ENCODE results near the gene DSN1. TPM values are rescaled to one million over a fixed set of nuclear protein-coding genes. Genes with fewer than 3 reads are reported as not detected.

The DSN1 gene
- total and polyA plus RNA-seq, 4 donors, result 3.5 to 14.6 (median 5.1) TPM

DNA sequence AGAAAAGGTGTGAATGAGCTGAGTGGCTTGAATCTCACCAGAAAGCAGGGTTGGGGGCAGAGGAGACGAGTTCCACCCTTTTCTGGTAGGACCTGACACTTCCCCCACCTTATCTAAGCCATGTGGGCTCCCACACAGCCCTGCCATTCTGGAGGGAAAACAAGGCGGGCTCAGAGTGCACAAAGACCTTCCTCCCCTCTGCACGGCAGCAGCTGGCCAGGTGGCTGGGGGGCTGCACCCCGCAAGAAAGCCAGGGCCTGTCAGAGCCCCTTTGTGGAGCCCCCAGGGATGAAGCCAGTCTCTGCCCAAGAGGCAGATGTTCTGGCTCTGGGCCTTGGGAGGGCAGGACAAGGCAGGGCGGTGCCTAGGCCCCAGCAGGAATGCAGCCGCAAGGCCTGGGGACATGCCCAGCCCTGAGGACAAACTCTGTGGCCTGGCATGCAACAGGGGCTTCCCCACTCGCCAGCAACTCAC lies 48.4 kb upstream of the DSN1 start:
- Histone ChIP-seq H3K9ac (ENCODE audit: low read depth in 1 of 2, low read length in 2 of 2) (no peak overlapping the region), H3K36me3 (ENCODE audit: control insufficient read depth in 4 of 4, insufficient read depth in 3 of 4, low read depth in 1 of 4, low read length in 3 of 4) (no peaks in the 10 kb centered on the region), H3K9me3 (ENCODE audit: control insufficient read depth in 4 of 4, low read length in 3 of 4) (no peaks in the 10 kb centered on the region), H3K4me3 (ENCODE audit: low read depth in 1 of 3, low read length in 3 of 3) (no peak overlapping the region), H3K27me3 (ENCODE audit: control insufficient read depth in 4 of 4, insufficient read depth in 4 of 4, low read length in 3 of 4) (no peaks in the 10 kb centered on the region), H3K27ac (ENCODE audit: low read depth in 1 of 2, low read length in 2 of 2) (no peak overlapping the region), H3K4me1 (ENCODE audit: control insufficient read depth in 4 of 4, insufficient read depth in 4 of 4, low read length in 3 of 4) (no peaks in the 10 kb centered on the region)
- no peak for TF ChIP-seq JUND (IDR thresholded peaks at IDR 0.05)
- no peak for DNase-seq (ENCODE audit: low spot score)
- WGBS, result 92% methylated on average over 7 of the region's 7 CpGs

DNA sequence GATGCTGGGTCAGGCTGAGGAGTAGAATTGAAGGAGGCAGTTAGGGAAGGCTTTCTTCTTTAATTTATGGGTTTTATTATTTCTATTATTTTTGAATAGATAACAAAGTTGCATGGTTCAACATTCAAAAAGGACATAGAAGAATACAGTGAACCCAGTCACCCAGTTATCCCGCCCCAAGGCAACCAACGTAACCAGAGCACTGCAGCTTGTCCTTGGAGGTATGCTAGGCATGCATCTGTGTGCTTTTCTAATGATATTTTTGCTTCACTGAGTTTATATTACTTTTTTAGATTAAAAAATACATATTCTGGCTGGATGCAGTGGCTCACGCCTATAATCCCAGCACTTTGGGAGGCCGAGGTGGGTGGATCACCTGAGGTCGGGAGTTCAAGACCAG lies 47.4 kb upstream of the DSN1 start:
- no peak overlapping the region for H3K27ac ChIP-seq (ENCODE audit: low read depth in 1 of 2, low read length in 2 of 2)
- H3K9me3 ChIP-seq (ENCODE audit: control insufficient read depth in 4 of 4, low read length in 3 of 4), result no peaks in the 10 kb centered on the region
- no peaks in the 10 kb centered on the region for H3K36me3 ChIP-seq (ENCODE audit: control insufficient read depth in 4 of 4, insufficient read depth in 3 of 4, low read depth in 1 of 4, low read length in 3 of 4)
- TF ChIP-seq EGR1 (IDR thresholded peaks at IDR 0.05; ENCODE audit: low read depth in 2 of 2) (no peak), JUND (IDR thresholded peaks at IDR 0.05) (no peak), GABPA (IDR thresholded peaks at IDR 0.05 in 1 of 2, conservative IDR thresholded peaks at IDR 0.05 in 1 of 2) (no peak), RXRA (IDR thresholded peaks at IDR 0.05) (no peak), SP1 (IDR thresholded peaks at IDR 0.05) (no peak), TAF1 (conservative IDR thresholded peaks at IDR 0.05) (no peak), FOXA2 (IDR thresholded peaks at IDR 0.05) (no peak), RAD21 (IDR thresholded peaks at IDR 0.05) (no peak), NR2F2 (IDR thresholded peaks at IDR 0.05) (no peak)
- TF ChIP-seq, protein P1, sequence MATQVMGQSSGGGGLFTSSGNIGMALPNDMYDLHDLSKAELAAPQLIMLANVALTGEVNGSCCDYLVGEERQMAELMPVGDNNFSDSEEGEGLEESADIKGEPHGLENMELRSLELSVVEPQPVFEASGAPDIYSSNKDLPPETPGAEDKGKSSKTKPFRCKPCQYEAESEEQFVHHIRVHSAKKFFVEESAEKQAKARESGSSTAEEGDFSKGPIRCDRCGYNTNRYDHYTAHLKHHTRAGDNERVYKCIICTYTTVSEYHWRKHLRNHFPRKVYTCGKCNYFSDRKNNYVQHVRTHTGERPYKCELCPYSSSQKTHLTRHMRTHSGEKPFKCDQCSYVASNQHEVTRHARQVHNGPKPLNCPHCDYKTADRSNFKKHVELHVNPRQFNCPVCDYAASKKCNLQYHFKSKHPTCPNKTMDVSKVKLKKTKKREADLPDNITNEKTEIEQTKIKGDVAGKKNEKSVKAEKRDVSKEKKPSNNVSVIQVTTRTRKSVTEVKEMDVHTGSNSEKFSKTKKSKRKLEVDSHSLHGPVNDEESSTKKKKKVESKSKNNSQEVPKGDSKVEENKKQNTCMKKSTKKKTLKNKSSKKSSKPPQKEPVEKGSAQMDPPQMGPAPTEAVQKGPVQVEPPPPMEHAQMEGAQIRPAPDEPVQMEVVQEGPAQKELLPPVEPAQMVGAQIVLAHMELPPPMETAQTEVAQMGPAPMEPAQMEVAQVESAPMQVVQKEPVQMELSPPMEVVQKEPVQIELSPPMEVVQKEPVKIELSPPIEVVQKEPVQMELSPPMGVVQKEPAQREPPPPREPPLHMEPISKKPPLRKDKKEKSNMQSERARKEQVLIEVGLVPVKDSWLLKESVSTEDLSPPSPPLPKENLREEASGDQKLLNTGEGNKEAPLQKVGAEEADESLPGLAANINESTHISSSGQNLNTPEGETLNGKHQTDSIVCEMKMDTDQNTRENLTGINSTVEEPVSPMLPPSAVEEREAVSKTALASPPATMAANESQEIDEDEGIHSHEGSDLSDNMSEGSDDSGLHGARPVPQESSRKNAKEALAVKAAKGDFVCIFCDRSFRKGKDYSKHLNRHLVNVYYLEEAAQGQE (IDR thresholded peaks at IDR 0.05), result no peak
- TF ChIP-seq, protein P2, sequence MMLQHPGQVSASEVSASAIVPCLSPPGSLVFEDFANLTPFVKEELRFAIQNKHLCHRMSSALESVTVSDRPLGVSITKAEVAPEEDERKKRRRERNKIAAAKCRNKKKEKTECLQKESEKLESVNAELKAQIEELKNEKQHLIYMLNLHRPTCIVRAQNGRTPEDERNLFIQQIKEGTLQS (IDR thresholded peaks at IDR 0.05), result no peak
- no peaks in the 10 kb centered on the region for H3K4me1 ChIP-seq (ENCODE audit: control insufficient read depth in 4 of 4, insufficient read depth in 4 of 4, low read length in 3 of 4)
- H3K9ac ChIP-seq (ENCODE audit: low read depth in 1 of 2, low read length in 2 of 2), result no peak overlapping the region
- WGBS, result 93% methylated on average over 5 of the region's 5 CpGs
- H3K27me3 ChIP-seq (ENCODE audit: control insufficient read depth in 4 of 4, insufficient read depth in 4 of 4, low read length in 3 of 4), result no peaks in the 10 kb centered on the region
- DNase-seq (ENCODE audit: low spot score), result no peak
- no peak overlapping the region for H3K4me3 ChIP-seq (ENCODE audit: low read depth in 1 of 3, low read length in 3 of 3)

DNA sequence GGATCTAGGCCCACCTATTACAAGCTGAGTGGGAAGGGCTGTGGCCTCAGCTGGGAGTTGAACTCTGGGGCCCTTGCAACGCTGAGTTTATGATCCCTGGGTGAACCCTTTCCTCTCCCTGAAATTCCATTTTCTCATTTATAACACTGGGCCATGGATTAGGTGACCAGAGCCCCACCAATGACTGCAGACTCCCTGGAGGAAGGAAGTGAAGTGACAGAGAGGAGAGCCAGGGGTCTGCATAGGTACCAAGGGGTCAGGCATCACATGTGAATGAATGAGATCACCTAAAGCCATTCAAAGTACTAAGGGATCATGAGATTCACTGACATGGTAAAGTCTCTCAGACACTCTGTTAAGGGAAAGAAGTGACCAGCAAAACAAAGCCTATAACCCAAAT lies 46.5 kb upstream of the DSN1 start:
- no peak overlapping the region for H3K4me3 ChIP-seq (ENCODE audit: low read depth in 1 of 3, low read length in 3 of 3)
- no peaks in the 10 kb centered on the region for H3K9me3 ChIP-seq (ENCODE audit: control insufficient read depth in 4 of 4, low read length in 3 of 4)
- no peak overlapping the region for H3K27ac ChIP-seq (ENCODE audit: low read depth in 1 of 2, low read length in 2 of 2)
- TF ChIP-seq, protein P3, sequence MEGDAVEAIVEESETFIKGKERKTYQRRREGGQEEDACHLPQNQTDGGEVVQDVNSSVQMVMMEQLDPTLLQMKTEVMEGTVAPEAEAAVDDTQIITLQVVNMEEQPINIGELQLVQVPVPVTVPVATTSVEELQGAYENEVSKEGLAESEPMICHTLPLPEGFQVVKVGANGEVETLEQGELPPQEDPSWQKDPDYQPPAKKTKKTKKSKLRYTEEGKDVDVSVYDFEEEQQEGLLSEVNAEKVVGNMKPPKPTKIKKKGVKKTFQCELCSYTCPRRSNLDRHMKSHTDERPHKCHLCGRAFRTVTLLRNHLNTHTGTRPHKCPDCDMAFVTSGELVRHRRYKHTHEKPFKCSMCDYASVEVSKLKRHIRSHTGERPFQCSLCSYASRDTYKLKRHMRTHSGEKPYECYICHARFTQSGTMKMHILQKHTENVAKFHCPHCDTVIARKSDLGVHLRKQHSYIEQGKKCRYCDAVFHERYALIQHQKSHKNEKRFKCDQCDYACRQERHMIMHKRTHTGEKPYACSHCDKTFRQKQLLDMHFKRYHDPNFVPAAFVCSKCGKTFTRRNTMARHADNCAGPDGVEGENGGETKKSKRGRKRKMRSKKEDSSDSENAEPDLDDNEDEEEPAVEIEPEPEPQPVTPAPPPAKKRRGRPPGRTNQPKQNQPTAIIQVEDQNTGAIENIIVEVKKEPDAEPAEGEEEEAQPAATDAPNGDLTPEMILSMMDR (IDR thresholded peaks at IDR 0.05; ENCODE audit: low read depth, low read length, missing input control), result no peak
- TF ChIP-seq NR2F2 (IDR thresholded peaks at IDR 0.05), result peak; percentile 15
- H3K9ac ChIP-seq (ENCODE audit: low read depth in 1 of 2, low read length in 2 of 2), result no peak overlapping the region
- H3K36me3 ChIP-seq (ENCODE audit: control insufficient read depth in 4 of 4, insufficient read depth in 3 of 4, low read depth in 1 of 4, low read length in 3 of 4), result no peaks in the 10 kb centered on the region
- WGBS, result 60% methylated on average over 1 of the region's 1 CpG
- no peak for DNase-seq (ENCODE audit: low spot score)
- H3K4me1 ChIP-seq (ENCODE audit: control insufficient read depth in 4 of 4, insufficient read depth in 4 of 4, low read length in 3 of 4), result no peaks in the 10 kb centered on the region
- no peaks in the 10 kb centered on the region for H3K27me3 ChIP-seq (ENCODE audit: control insufficient read depth in 4 of 4, insufficient read depth in 4 of 4, low read length in 3 of 4)
